ENCODE measurements around the gene CAST.

DNA sequence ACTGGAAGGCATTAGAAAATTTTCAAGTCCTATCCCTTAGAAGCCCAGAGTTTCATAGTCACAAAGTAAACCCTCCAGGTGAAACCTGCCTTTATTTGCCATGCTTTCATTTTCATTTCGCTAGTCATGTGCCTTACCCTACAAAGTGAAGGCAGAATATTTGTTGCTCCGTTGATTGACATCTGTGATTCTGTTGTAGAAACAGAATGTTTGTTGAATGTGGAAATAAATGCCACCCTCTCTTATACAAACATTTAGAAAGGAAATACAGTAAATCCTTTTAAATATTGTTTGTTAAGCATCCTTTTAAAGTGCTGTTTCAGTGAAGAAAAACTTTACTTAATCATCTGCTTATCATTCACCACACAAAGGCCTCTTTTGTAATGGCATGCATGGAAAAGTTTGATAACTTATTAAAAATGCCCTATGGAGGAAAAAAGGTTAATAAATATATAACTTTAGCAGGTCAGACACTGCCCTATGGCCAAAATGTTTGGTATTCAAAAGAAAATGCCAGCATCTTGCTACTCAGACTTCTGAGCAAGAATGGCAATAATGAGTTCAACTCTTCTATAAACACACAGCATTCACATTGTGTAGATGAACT lies 34.3 kb upstream of the CAST start:
- TF ChIP-seq REST (IDR thresholded peaks at IDR 0.05; ENCODE audit: insufficient read depth in 1 of 2, low read depth in 2 of 2, low read length in 2 of 2) (no peak), TAF1 (IDR thresholded peaks at IDR 0.05; ENCODE audit: borderline replicate concordance, insufficient read depth, low read length) (no peak)

All from PFSK-1 (cell line).